G401.6 (cell line): ENCODE data around the gene NCCRP1.
"Not testable (repeated sequence)": the region's sequence is repeated elsewhere in the genome, so short reads cannot be mapped to it uniquely, and the experiment has no call there.

ENCODE experiments used
- FAIRE-seq: peaks from 2 replicates; lab custom pipeline; 2012; peaks lifted over from hg19 to GRCh38; lab: Jason Lieb, UNC

Gene NCCRP1

GRCh38 chr19:39209196-39209595, 12.4 kb downstream of the NCCRP1 start:
- no peak for FAIRE-seq

- FAIRE-seq, result no peak
Observed at GRCh38 chr19:39211731-39212374, 15.1 kb downstream of the NCCRP1 start.

DNA sequence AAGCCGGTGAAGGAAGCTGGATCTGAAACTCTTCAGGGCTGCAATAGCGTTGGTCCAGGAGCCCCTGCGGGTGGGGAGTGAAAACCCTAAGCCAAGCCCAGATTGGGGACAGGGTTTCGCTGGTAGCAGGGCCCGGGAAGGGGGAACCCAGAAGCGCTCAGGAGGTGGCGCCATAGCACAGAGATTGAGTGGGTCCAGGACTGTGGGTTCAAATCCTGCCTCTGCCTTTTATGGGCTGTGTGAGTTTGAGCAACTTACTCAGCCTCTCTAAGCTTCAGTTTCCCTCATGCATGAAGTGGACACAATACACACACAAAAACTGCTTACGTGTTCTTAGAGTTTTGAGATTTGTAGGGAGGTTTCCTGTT, 15.6 kb downstream of the NCCRP1 start:
- FAIRE-seq, result no peak

- not testable (repeated sequence) for FAIRE-seq
Observed at GRCh38 chr19:39215323-39215722, 18.6 kb downstream of the NCCRP1 start.

DNA sequence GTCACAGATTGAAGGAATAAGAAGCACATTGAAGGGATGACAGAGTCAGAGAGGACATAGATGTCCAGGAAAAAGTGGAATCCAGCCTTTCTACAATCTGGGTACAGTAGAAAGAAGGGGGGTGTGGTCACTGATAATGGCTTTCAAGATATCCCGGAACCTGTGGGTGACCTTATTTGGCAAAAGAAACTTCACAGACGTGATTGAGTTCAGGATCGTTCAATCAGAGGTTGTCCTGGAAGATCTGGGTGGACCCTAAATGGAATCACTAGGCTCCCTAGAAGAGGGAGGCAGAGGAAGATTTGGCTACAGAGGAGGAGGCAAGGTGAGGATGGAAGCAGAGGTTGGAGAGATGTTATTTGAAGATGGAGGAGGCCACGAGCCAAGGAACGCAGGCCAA, 20.3 kb downstream of the NCCRP1 start:
- FAIRE-seq, result no peak

DNA sequence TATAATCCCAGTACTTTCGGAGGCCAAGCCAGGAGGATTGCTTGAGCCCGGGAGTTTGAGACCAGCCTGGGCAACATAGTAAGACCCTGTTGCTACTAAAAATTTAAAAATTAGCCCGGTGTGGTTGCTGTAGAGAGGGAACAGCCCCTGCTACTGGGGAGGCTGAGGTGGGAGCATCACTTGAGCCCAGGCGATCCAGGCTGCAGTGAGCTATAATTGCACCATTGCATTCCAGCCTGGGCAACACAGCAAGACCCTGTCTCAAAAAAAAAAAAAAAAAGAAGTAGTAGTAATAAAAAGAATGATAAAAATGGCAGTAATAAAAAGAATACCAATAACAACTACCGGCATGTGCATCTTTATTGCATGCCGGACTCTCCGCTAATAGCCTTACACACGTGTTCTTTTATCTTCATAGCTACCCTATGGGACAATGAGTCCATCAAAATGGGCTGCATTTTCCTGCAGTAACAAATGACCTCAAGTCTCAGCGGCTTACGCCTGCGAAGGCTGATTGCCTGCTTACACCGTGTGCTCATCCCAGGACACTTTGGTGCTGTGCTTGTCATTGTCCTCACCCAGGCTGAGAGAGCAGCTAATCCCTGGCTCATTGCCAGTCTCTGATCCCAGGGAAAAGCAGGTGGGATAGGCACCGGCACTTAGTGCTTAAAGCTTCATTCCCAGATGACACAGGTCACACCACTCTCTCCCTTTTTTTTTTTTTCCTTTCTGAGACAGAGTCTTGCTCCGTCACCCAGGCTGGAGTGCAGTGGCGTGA, 21.7 kb downstream of the NCCRP1 start:
- FAIRE-seq, result no peak

GRCh38 chr19:39219108-39219507, 22.3 kb downstream of the NCCRP1 start:
- not testable (repeated sequence) for FAIRE-seq

- FAIRE-seq, result no peak
Observed at GRCh38 chr19:39223703-39224279, 27.0 kb downstream of the NCCRP1 start.

- FAIRE-seq, result no peak
Observed at GRCh38 chr19:39224910-39225309, 28.1 kb downstream of the NCCRP1 start.

DNA sequence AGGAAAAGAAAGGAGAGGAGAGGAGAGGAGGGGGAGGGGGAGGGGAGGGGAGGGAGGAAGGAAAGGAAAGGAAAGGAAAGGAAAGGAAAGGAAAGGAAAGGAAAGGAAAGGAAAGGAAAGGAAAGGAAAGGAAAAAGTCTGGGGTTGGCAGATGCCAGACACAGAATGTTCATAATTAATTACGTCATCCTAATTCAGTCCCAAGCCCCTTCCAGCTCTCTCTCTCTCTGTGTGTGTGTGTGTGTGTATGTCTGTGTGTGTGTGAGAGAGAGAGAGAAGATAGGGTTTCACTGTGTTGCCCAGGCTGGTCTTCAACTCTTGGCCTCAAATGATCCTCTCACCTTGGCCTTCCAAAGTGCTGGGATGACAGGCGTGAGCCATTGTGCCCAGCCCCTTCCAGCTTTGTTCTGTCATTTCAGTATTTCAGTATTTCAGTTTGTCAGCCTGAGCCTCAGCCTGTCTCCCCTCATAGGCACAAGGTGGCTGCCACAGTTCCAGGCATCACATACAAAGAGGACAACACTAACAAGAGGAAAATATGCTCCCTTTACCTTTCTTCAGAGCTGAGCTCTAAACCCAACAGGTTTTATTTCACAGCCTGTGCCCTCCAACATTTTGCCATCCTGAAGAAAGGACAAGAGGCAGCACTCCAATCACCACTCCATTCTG, 33.5 kb downstream of the NCCRP1 start:
- no peak for FAIRE-seq

DNA sequence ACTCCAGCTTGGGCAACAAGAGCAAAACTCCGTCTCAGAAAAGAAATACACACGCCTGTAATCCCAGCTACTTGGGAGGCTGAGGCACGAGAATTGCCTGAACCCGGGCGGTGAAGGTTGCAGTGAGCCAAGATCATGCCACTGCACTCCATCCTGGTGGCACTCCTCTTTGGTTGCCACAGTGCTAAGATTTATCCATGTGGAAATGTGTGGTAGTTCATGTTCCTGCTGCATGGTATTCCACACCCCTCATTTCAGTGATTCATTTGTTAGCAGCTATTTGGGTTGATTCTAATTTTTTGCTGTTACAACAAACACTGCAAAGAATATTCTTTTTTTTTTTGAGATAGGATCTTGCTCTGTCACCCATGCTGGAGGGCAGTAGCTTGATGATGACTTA, 35.9 kb downstream of the NCCRP1 start:
- FAIRE-seq, result no peak

- no peak for FAIRE-seq
Observed at GRCh38 chr19:39236527-39236926, 39.8 kb downstream of the NCCRP1 start.

- FAIRE-seq, result no peak
Observed at GRCh38 chr19:39237200-39238184, 40.7 kb downstream of the NCCRP1 start.

GRCh38 chr19:39238209-39238608, 41.4 kb downstream of the NCCRP1 start:
- FAIRE-seq, result no peak

GRCh38 chr19:39238944-39239343, 42.2 kb downstream of the NCCRP1 start:
- FAIRE-seq, result no peak

DNA sequence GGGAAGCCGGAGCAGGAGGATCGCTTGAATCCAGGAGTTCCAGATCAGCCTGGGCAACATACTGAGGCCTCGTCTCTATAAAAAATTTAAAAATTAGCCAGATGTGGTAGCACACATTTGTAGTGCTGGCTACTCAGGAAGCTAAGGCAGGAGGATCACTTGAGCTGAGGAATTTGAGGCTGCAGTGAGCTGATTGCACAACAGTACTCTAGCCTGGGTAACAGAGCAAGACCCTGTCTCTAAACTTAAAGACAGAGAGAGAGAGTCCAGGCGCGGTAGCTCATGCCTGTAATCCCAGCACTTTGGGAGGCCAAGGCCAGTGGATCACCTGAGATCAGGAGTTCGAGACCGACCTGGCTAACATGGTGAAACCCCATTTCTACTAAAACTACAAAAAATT, 43.7 kb downstream of the NCCRP1 start:
- FAIRE-seq, result no peak

- FAIRE-seq, result not testable (repeated sequence)
Observed at GRCh38 chr19:39243741-39244140, 47.0 kb downstream of the NCCRP1 start.

GRCh38 chr19:39244410-39245100, 47.8 kb downstream of the NCCRP1 start, which contains the start of gene IFNL3:
IFNL3 (minus strand) TSS chr19:39245006; CDS start chr19:39244967, 39 bp downstream.
- FAIRE-seq, result not testable (repeated sequence)

DNA sequence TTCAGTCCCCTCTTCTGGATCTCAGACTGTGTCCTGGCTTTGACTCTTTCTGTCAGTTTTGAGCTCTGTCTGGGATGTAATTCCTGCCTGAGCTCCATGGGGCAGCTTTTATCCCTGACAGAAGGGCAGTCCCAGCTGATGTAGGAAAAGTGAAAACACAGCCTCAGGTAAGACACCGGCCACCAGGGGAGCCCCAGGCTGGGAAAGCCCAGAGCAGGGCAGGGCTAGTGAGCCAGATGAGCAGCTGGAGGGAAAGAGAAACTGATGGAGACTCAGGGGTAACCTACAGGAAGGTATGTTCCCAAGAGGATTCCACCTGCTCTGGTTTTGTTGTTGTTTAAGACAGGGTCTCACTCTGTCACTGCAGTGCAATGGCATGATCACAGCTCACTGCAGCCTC, 48.4 kb downstream of the NCCRP1 start:
- peak; percentile 68 for FAIRE-seq

DNA sequence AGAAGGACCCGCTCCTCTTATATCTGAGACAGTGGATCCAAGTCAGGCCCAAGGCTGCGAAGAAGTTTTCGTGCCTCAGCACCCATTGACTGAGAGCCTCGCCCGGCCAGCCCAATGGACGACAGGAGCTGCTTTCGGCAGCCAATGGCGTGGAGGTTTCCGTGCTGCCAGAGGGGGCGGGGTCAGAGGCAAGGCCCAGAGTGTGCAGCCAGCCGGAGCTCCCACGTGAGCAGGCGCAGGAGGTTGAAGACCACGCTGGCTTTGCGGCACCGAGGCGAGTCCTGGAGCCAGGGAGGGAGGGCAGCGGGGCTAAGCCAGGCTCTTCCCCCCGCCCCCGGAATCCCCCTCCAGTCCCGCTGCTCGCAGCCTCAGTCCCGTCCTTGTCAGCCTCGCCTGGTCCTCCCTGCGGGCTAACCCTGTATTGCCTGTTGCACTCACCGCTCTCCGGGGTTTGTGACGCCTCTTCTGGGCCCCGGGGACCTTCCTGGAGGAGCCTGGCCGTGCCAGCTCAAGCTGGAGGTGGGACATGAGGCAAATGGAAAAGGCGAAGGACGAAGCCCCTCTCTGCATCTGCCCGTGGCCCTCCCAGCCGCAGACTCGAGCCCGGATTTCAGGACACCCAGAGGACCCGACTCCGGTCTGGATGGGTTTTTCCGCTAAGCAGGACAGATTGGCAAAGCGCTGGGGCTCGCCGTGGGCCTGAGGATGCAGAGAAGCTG, 50.3 kb downstream of the NCCRP1 start:
- no peak for FAIRE-seq
